GM21786 (cell line): ENCODE measurements around the gene NTN5.
"Not testable (repeated sequence)": the region's sequence is repeated elsewhere in the genome, so short reads cannot be mapped to it uniquely, and the experiment has no call there.

ENCODE experiments used
- ATAC-seq: cut with Tn5 transposase; IDR thresholded peaks from one replicate; pipeline ENCODE4 v1.9.1; 2021; ENCODE audit not compliant: unreplicated experiment

Gene NTN5

DNA sequence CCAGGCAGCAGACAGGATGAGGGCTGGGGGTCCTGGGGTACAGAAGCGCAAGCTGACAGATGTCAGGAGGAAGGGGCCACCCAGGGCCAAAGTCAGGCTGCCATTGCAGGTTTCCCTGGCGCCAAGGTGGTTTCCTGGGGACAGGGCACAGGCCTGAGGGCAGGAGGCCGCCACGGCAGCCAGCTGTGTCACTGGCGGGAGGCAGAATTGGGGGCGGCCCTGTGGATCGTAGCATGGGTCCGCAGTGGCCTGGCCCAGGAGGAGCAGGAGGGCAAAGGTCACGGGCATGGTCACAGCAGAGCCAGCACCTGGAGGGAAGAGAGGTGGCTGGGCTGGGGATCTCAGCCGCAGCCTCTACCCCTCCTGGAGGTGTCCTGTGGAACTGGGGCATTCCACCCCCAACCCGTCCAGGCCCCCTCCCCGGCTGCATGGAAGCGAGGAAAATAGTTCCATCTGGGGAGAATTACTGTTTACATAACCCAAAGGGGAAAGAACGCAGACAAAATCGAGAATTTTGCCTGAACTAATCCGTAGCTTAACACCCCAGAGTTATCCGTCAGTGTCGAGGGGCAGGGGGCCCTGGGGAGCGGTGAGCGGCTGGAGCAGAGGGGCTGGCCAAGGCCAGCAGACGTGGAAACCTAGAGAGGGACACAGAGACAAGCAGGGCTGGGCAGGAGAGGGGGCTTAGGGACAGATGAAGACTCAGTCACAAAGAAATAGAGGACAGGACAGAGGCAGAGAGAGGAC is 1.9 kb downstream of the NTN5 start:
- no peak for ATAC-seq

DNA sequence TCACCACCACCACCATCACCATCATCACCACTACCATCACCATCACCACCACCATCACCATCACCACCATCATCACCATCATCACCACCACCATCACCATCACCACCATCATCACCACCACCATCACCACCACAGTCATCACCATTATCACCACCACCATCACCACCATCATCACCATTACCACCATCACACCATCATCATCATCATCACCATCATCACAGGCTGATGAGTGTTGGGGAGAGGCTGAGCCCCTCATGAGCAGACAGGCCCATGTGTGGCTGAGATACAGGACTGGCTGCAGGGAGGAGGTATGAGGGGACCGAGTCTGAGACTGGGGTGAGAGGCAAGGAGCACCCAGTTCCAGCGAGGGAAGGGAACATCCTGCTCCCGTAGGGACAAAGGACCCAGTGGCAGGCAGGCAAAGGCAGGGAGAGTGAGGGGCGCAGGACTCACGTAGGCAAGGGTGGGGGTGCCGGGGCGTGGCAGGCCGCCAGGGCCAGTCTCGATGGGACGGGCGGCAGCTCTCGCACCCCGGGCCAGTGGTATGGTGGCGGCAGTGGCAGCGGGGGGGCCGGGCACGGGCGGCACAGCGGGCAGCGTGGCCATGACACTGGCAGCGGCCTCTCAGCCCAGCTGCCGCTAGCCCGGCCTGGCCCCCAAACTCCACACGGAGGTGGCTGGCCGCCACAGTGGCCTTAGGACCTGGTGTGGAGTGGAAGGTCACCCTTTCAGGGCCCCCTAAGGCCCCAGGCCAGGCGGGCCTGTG is 2.7 kb downstream of the NTN5 start:
- ATAC-seq, result no peak

DNA sequence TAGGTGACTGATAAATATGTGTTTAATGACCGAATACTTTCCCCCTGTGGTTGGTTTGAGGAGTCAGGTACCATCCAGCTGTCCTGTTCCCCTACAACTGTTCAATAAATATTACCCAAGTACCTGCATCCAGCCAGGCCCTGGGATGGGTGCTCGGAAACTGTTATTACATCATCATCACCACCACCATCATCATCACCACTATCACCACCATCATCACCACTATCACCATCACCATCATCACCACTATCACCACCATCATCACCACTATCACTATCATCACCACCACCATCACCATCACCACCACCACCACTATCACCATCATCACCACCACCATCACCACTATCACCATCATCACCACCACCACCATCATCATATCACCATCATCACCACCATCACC is 4.1 kb downstream of the NTN5 start:
- ATAC-seq, result no peak

DNA sequence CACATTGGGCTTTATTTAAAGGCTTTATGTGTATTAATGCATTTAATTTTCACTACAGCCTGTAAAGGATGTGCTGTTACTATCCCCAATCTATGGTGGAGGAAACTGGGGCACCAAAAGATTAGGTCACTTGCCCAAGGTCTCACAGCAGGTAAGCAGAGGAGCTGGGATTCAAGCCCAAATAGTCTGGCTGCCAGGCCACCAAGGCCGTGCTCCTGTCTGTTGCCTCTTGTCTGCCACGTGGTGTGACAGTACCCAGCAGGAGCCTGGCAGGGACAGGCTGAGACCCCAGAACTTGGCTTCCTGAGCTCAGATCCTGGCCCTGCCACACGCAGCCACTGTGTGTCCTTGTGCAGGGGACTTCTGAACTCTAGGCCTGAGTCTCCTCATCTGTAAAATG is 4.5 kb downstream of the NTN5 start:
- no peak for ATAC-seq

DNA sequence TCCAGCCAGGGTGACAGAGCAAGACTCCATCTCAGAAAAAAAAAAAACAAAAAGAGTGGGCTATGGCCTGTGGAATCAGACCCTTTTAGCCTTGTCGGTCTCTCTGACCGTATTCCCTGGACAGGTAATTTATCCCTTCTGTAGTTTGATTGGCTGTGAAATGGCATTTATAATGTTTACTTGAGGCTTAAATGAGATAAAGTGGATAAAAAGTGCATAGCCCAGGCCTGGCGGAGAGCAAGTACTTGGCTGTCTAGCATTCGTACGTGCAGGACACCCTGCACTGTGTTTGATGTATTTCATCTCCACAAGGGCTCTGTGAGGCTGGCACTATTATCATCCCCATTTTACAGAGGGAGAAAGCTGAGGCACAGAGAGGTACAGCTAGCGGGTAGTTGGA is 7.0 kb downstream of the NTN5 start:
- ATAC-seq, result no peak

DNA sequence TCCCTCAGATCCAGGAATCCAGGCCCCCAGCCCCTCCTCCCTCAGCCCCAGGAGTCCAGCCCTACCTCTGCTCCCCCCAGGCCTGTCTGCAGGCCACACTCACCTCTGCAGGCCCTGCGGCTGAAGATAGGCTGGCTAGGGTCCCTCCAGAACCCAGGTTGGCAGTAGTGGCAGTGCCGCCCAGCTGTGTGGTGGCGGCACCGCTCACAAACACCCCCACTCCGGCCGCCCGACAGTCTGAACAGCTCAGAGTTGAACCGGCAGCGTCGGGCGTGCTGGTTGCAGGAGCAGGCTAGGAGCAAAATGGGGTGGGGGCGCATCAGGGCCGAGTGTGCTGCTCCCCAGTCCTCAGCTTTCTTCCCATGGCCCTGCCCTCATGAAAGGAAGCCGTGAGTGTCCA is 8.3 kb downstream of the NTN5 start:
- ATAC-seq, result no peak

DNA sequence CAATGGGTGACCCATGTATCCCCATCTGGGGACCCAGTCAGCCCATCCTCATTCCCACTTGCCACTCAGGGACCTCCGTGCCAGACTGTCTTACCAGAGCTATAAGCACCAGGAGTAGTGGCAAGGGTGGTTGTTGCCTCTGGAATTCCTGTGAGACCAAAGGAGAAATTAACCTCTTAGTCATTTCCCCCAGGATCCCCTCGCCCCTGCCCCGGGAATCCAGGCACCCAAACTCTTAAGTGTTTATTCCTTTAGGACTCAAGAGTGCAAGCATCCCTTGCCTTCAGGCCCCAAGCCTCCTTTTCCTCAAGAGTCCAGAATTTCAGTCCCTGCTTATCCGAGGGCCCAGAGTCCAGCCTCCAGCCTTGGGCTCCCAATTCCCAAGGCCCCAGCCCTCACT is 9.2 kb downstream of the NTN5 start:
- ATAC-seq, result no peak

DNA sequence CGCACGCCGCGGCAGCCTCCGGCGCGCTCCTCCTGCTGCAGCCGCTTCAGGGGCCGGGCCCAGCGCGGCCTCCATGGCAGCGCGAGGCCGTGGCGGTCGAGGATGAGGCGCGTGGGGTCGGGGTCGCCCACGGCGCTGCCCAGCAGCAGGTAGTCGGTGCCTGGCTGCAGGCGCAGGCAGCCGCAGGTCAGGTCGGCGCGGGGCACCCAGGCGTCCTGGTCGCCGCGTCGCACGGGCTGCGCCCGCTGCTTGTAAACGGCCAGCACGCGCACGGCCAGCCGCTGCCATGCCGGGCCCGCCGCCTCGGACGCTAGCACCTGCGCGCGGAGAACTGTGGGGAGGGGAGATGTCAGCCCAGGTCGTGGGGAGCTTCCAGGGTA is 11.1 kb downstream of the NTN5 start:
- ATAC-seq, result no peak

DNA sequence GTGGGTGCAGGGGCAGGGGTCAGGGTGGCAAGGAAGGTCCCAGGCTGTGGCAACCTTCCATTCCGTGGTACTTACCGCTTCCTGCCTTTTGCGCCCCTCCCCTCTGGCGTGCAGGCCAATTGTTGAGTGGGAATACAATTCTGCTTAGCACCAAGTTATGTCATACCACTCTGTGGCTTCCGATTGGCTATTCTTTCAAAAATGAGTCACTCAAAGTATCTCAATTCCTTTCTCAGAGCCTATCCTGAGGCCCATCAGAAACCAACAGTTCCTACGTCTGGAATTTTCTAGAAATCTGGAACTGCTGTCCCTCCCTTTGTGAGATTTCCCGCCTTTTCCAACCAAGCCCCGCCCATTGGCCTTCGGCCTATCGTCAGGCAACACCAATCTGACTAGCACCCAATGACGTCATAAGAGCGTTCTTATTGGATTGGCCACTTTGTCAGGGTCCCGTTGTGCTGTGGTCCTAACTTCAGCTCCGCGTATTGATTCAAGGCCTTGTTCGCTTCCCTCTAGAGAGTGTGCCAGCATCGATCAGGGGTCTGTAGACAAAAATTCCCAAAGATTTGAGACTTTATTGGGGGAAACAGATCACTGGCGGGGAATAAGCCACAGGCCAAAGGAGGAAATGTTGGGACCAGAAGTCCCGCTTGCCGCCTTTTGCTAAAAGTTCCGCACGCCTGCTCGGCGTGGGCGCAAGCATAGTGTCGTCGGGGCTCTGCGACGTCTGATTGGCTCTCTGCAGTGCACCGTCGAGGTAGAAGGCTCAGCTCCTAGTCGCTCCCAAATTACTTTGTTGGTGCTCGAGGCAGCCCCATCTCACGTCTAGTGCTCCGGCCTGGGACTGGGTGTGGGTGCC is 11.7 kb downstream of the NTN5 start:
- ATAC-seq, result peak; percentile 64

DNA sequence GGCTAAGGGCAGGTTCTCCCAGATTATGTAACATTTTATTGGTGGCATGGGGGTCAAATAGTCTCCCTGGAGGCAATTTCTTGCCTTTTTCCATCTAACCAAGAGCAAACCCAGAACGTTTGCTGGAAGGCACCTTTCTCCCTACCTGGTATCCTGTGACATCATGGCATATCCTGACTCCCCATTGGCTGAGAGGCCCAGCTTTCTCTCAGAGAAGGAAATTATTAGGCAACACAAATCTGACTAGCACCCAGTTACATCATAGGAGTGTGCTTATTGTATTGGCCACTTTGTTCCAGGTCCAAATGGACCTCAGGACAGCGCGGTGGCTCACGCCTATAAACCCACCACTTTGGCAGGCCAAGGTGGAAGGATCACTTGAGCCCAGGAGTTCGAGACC is 13.0 kb downstream of the NTN5 start:
- no peak for ATAC-seq

DNA sequence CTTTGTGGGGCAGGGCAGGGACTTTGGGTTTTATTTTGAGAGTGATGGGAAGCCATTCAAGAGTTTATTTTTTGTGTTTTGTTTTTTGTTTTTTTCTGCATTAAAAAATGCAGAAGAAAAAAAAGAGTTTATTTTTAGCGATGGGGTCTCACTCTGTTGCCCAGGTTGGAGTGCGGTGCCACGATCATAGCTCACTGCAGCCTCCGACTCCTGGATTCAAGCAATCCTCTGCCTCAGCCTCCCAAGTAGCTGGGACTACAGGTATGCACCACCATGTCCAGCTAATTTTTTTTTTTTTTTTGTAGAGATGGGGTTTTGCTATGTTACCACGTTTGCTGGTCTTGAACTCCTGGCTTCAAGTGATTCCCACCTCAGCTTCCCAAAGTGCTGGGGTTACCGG is 14.3 kb downstream of the NTN5 start:
- no peak for ATAC-seq

DNA sequence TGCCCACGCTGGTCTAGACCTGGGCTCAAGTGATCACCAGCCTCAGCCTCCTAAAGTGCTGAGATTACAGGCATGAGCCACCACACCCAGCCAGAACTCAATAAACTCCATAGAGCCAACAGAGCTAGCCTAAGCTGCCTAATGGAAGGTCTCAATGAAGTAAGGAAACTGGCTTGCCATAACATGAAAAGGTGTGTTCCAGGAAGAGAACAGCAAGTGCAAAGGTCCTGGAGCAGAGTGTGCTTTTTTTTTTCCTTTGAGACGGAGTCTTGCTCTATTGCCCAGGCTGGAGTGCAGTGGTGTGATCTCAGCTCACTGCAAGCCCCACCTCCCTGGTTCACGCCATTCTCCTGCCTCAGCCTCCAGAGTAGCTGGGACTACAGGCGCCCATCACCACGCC is 15.0 kb downstream of the NTN5 start:
- ATAC-seq, result not testable (repeated sequence)

DNA sequence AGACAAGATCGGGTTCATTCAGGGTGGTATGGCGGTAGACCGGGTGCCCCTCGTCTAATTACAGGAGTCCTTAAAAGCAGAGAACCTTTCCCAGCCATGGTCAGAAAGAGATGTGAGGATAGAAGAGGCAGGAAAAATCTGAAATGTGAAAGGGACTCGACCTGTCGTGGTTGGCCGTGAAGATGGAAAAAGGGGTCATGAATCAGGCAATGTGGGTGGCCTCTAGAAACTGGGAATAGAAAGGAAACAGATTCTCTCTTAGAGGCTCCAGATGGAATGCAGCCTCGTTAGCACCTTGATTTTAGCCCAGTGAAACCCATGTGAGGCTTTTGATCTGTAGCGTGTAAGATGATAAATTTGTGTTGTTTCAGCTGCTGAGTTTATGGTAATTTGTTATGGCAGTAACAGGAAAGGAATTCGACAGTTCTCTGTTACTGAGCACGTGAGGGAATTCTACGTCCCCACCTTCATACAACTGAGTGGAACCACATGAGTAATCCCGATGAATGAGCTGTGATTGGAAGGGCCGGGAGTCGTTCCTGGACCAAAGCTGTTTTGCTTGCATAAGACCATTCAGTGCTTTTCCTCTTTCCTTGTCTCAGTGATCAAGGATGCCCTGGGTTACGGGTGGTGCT is 15.9 kb downstream of the NTN5 start:
- ATAC-seq, result no peak

DNA sequence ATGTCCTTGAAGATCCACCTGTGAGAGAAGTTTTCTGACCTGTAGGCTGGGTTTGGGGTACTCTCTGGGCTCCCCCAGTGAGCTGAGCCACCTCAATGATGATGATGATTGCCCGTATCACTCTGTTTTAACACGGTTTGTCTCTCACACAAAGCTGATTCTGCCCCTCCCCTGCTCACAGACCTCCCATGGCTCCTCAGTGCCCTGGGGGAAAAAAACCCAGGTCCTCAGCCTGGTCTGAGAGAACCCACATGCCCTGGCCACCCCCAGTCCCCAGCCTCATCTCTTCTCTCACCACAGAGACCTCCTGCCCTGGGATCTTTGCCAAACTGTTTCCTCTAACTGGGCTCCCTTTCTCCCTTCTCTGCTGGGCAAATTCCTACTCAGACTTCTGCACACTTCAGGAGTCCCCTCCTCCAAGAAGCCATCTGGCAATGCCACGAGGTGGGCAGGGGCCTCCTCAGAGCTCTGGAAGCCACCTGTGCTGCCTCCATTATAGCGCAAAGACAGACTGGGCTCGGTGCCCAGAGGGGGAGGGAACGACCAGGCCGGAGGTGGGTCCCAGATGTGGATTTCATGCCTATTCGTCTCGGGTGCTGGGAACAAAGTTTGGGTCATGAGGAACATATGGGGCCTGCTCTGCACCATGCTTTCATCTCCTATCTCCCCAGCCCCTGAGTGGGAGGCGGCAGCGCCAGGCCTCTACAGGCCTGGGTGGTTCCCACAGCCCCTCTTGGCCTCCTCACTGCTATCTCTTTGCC is 18.3 kb downstream of the NTN5 start:
- ATAC-seq, result no peak

DNA sequence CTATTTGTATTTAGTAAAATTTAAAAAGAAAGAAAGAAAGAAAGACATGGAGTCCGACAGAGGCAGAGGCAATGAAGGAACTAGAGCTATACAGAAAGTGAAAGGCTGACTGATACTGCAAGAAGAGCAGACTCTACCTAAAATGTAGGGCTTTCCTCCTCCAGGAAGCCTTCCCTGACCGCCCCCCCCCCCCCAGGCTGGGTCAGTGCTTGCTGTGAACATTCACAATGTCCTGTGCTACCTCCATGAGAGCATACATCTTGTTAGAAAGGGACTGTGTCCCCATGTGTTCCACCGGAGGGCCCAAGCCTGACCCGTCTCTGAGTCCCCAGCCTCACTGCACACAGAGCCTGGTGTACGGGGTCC is 21.2 kb downstream of the NTN5 start:
- no peak for ATAC-seq

DNA sequence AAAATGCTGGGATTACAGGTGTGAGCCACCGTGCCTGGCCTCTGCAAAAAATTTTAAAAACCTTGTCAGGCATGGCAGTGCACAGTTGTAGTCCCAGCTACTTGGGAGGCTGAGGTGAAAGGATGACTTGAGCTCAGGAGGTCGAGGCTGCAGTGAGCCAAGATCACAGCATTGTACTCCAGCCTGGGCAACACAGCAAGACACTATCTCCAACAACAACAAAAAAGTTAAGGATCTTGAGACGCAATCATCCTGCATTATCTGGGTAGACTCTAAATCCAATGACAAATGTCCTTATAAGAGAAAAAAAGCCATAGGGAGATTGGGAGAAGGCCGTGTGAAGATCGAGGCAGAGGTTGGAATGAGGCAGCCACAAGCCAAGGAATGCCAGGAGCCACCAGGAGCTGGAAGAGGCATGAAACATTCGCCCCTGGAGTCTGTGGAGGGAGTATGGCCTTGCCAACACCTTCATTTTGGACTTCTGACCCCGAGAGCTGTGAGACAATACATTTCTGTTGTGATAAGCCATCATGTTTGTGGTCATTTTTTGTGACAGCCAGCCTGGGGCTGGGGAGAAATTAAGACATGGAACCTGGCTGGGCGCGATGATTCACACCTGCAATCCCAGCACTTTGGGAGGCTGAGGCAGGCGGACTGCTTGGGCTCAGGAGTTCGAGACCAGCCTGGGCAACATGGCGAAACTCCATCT is 21.7 kb downstream of the NTN5 start:
- no peak for ATAC-seq

DNA sequence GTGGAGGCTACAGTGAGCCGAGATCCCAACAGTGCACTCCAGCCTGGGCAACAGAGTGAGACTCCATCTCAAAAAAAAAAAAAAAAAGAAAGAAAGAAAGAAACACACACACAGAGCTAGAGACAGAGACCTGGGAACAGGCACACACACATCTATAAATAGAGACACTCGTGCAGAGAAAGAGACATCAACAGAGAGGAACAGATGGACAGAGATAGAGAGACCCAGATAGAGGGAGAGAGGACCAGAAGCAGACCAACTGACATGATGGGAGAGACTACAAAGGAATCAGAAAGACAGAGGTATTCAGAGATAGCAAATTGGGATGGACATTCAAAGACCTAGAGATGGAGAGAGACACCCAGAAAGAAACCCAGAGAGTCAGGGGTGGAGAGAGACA is 24.7 kb downstream of the NTN5 start:
- no peak for ATAC-seq

DNA sequence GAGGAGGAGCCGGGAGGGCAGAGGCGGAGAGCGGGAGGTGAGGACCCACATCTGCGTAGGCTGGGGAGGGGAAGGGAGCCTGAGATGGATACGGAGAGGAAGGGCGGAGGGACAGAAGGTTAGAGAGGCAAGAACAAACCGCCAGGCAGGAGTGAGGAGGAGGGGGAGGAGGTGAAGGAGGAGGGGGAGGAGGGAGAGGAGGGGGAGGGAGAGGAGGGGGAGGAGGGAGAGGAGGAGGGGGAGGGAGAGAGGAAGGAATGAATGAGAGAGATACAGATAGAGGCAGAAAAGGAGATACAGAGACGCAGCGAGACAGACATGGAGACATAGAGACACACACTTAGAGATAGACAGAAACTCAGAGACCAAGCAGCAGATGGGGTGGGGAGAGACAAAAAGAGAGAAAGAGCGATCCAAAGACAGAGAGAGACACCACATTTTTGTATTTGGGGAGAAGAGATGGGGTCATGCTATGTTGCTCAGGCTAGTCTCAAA is 26.0 kb downstream of the NTN5 start:
- ATAC-seq, result no peak

DNA sequence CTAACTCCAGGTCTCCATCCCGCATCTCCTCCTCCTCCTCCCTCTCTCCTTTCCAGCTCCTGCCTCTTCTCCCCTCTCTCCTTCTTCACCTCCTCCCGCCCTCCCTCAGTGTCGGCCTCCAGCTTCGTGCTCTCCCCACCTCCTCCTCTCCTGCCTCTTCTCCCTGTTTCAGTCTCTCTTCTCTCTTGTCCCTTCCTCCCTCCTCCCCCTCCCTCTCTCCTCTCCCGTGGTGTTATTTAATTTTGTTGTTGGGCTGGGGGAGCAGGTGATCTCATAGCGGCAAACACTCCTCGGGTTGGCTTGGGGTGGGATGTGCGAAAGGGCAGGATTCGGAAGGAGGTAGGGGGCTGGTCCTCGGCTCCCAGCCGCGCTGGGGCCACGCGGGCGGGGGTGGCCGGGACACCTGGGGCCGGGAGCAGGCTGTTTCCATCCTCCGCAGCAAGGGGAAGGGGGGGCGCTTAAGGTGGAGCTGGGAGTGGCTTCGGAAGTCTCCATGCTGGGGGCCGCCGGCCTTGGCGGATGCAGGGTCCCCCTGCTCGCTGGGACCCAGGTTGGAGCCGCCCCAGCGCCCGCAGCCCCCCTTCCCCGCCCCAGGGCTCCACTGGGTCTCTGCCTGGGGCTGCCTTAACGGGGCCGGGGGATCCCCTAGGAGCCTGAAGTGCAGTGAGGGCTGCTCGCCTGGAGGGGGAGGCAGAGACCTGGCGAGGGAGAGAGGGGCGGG is 26.7 kb downstream of the NTN5 start, which contains the start of gene CA11:
Gene CA11, minus strand, starts transcription at position 187 of the 721 bp plus-strand sequence. CDS start 555 bp downstream, outside the sequence.
- ATAC-seq, result peak; percentile 69
